Thoracic aorta (tissue), 2 donors: ENCODE measurements around the gene SYMPK. TPM values are rescaled to one million over a fixed set of nuclear protein-coding genes. Genes with fewer than 3 reads are reported as not detected.
A peak's percentile ranks its signal among the peaks of the same experiment; 100 is the strongest.

Experiments
- ATAC-seq: fragments of 150-250 bp; one replicate; pipeline ENCODE4 v1.8.0; 2017; ENCODE audit warnings: low read depth; ENCODE audit not compliant: insufficient number of reproducible peaks, low FRiP score
- DNase-seq: peaks from one replicate; pipeline ENCODE4 v3.0.0-alpha.2; 2020; ENCODE audit warnings: low spot score
- H3K27ac ChIP-seq, 2 donors: fragments of 200-600 bp; sonication (generic); 1 replicate in 1 of 2; 2 replicates in 1 of 2; pipeline ENCODE4 v1.5.1; 2016; ENCODE audit warnings: mild to moderate bottlenecking in 2 of 2, moderate library complexity in 2 of 2
- H3K27me3 ChIP-seq: fragments of 200-600 bp; sonication (generic); replicated peaks from 2 replicates; pipeline ENCODE4 v1.6.0; 2016; ENCODE audit warnings: mild to moderate bottlenecking; ENCODE audit not compliant: insufficient read depth
- H3K36me3 ChIP-seq: fragments of 200-600 bp; sonication (generic); one replicate; pipeline ENCODE4 v1.5.1; 2016
- H3K4me1 ChIP-seq, 2 donors: fragments of 200-600 bp; sonication (generic); 1 replicate in 1 of 2; 2 replicates in 1 of 2; pipeline versions ENCODE4 v1.5.1 to v1.6.0; 2016; ENCODE audit warnings: low read depth in 2 of 2, mild to moderate bottlenecking in 1 of 2; ENCODE audit not compliant: control insufficient read depth in 1 of 2
- H3K4me3 ChIP-seq: fragments of 200-600 bp; sonication (generic); 2 replicates; pipeline ENCODE4 v1.5.1; 2016; ENCODE audit warnings: mild to moderate bottlenecking
- H3K9me3 ChIP-seq: fragments of 200-600 bp; sonication (generic); 2 replicates; pipeline ENCODE4 v1.5.1; 2016
- CTCF ChIP-seq: fragments of 200-600 bp; sonication (generic); IDR thresholded peaks from one replicate; pipeline ENCODE4 v1.5.1; 2019; ENCODE audit warnings: antibody characterized with exemption
- total RNA-seq, 2 donors: library from RNA; depleted of rRNA; stranded (reverse); fragments of >200 nt; gene quantifications; one replicate each; pipeline versions ENCODE4 v1.1.0 to v1.2.3, GENCODE V29; 2016

The SYMPK gene
- total RNA-seq, 2 donors from 2014 or later: 48.8 to 84.7 TPM

- no peak for ATAC-seq
- H3K36me3 ChIP-seq: peaks cover 22% of the 10 kb centered on the region
- H3K27me3 ChIP-seq: no peaks in the 10 kb centered on the region
- no peak for TF ChIP-seq CTCF
- peak overlapping the region; percentile 83 to 98 for H3K27ac ChIP-seq
- peaks cover 18 to 32% of the 10 kb centered on the region in 2 donors for H3K4me1 ChIP-seq
- no peak for DNase-seq
- H3K4me3 ChIP-seq: peak overlapping the region; percentile 98
- H3K9me3 ChIP-seq: no peaks in the 10 kb centered on the region
Observed at GRCh38 chr19:45769821-45770191, 93.1 kb downstream of the SYMPK start.

GRCh38 chr19:45768984-45769782 lies 93.8 kb downstream of the SYMPK start, which contains the start of gene SIX5:
SIX5 (minus strand) TSS chr19:45769252; CDS start chr19:45768844, 408 bp downstream.
- ATAC-seq (peak; percentile 62), DNase-seq (peak; percentile 88)

GRCh38 chr19:45768655-45768983 lies 94.3 kb downstream of the SYMPK start:
- DNase-seq (no peak), ATAC-seq (no peak)
- no peak for TF ChIP-seq CTCF
- no peaks in the 10 kb centered on the region for H3K9me3 ChIP-seq
- no peaks in the 10 kb centered on the region for H3K27me3 ChIP-seq
- peaks cover 21% of the 10 kb centered on the region for H3K36me3 ChIP-seq
- peaks cover 30 to 44% of the 10 kb centered on the region in 2 donors for H3K4me1 ChIP-seq
- H3K4me3 ChIP-seq: peak overlapping the region; percentile 98
- H3K27ac ChIP-seq: peak overlapping the region; percentile 94 to 98

More at GRCh38 chr19:45768984-45769782, 93.8 kb downstream of the SYMPK start, which contains the start of gene SIX5:
- Histone ChIP-seq H3K4me1 (peaks cover 24 to 38% of the 10 kb centered on the region in 2 donors), H3K27ac (peak within 1 kb of the TSS; percentile 94 to 98), H3K9me3 (no peaks in the 10 kb centered on the region), H3K36me3 (peaks cover 21% of the 10 kb centered on the region), H3K27me3 (no peaks in the 10 kb centered on the region), H3K4me3 (peak within 1 kb of the TSS; percentile 98)
- no peak for TF ChIP-seq CTCF

GRCh38 chr19:45767881-45768654 lies 94.9 kb downstream of the SYMPK start:
- peaks cover 31 to 49% of the 10 kb centered on the region in 2 donors for H3K4me1 ChIP-seq
- ATAC-seq (no peak), DNase-seq (no peak)

More at GRCh38 chr19:45767881-45768654, 94.9 kb downstream of the SYMPK start:
- peak overlapping the region; percentile 98 for H3K4me3 ChIP-seq
- no peaks in the 10 kb centered on the region for H3K9me3 ChIP-seq
- no peak for TF ChIP-seq CTCF
- H3K27me3 ChIP-seq: no peaks in the 10 kb centered on the region
- H3K36me3 ChIP-seq: peaks cover 17% of the 10 kb centered on the region
- peak overlapping the region; percentile 94 to 98 for H3K27ac ChIP-seq
